HG03064 (cell line): ENCODE results near the gene HYAL3.
"Not testable (repeated sequence)": the region's sequence is repeated elsewhere in the genome, so short reads cannot be mapped to it uniquely, and the experiment has no call there.

Experiments
- ATAC-seq: cut with Tn5 transposase; IDR thresholded peaks from one replicate; pipeline ENCODE4 v1.9.1; 2021; ENCODE audit warnings: low read depth; ENCODE audit not compliant: unreplicated experiment

HYAL3 gene

GRCh38 chr3:50260942-50261441 is 38.2 kb downstream of the HYAL3 start:
- no peak for ATAC-seq

GRCh38 chr3:50260027-50260941 is 38.9 kb downstream of the HYAL3 start:
- peak; percentile 77 for ATAC-seq

GRCh38 chr3:50259432-50260026 is 39.7 kb downstream of the HYAL3 start:
- no peak for ATAC-seq

- no peak for ATAC-seq
These were observed 40.2 kb downstream of the HYAL3 start for GRCh38 chr3:50258979-50259378.

GRCh38 chr3:50258029-50258680 is 41.0 kb downstream of the HYAL3 start:
- no peak for ATAC-seq

- ATAC-seq = no peak
These were observed 42.0 kb downstream of the HYAL3 start for GRCh38 chr3:50256978-50257890.

- ATAC-seq = no peak
These were observed 44.0 kb downstream of the HYAL3 start for GRCh38 chr3:50255251-50255615.

- no peak for ATAC-seq
These were observed 44.5 kb downstream of the HYAL3 start for GRCh38 chr3:50254577-50255250.

GRCh38 chr3:50251220-50251619 is 48.0 kb downstream of the HYAL3 start:
- ATAC-seq = no peak

GRCh38 chr3:50250514-50250913 is 48.7 kb downstream of the HYAL3 start:
- ATAC-seq = no peak

GRCh38 chr3:50249457-50249856 is 49.7 kb downstream of the HYAL3 start:
- ATAC-seq = no peak

- ATAC-seq = no peak
These were observed 50.8 kb downstream of the HYAL3 start for GRCh38 chr3:50248387-50248786.

GRCh38 chr3:50246517-50246954 is 52.7 kb downstream of the HYAL3 start:
- peak; percentile 49 for ATAC-seq

- peak; percentile 51 for ATAC-seq
These were observed 53.2 kb downstream of the HYAL3 start for GRCh38 chr3:50245831-50246516.

GRCh38 chr3:50245251-50245745 is 53.9 kb downstream of the HYAL3 start:
- no peak for ATAC-seq

GRCh38 chr3:50244813-50245212 is 54.4 kb downstream of the HYAL3 start:
- not testable (repeated sequence) for ATAC-seq

GRCh38 chr3:50243543-50243895 is 55.7 kb downstream of the HYAL3 start:
- no peak for ATAC-seq

- no peak for ATAC-seq
These were observed 56.2 kb downstream of the HYAL3 start for GRCh38 chr3:50242851-50243542.
